ENCODE results near the gene KLK6.

The KLK6 gene

DNA sequence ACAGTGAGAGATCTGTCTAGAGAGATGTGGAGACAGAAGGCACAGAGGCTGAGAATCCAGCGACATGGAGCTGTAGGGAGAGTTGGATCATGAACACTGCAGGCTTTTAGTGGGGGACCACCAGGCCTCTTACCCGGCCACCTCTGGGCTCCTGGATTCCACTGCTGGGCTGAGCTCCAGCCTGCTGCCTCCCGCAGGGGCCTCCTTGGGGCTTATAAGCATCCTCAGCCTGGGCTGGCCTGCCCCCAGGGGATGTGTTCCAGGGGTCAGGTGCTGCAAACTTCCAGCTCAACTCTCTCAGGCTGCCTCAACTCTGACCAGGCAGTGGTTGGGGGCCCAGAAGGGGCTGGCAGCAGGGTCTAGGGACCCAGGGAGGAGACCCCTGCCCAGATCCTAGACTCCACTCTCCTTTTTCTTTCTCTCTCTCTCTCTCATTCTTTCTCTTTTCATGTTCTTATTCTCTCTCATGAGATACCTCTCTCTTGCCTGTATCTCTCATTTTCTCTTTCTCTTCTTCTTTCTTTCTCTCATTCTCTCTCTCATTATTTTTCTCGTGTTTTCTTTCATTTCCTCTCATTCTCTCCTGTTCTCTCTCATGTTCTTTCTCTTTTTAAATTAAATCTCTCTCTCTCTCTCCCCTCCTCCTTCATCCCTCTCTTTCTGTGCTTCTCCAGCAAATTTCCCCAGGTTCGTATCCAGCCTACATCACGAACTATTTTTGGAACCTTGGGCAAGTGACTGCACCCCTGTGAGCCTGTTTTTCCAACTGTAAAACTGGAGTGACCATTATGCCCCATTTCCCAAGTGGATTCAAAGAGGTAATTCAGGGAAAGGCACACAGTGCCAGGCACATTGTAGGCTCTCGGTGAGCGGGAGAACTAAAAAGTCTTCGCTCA is 57.9 kb downstream of the KLK6 start, which contains the start of gene KLK4:
Gene KLK4, minus strand, starts transcription at position 190 of the 896 bp plus-strand sequence. CDS start 657 bp downstream, outside the sequence.
- no peak within 1 kb of the TSS for H3K4me2 ChIP-seq (ENCODE audit: low read depth, low read length, poor library complexity, severe bottlenecking)
- no peaks in the 10 kb centered on the region for H3K27me3 ChIP-seq (ENCODE audit: low read length)
- H2AFZ ChIP-seq (ENCODE audit: low read depth, low read length, severe bottlenecking): no peak within 1 kb of the TSS

GRCh38 chr19:50910722-50911121 is 58.7 kb downstream of the KLK6 start:
- H3K4me3 ChIP-seq (ENCODE audit: insufficient read depth, low read length, poor library complexity, severe bottlenecking): no peak overlapping the region
- no peaks in the 10 kb centered on the region for H3F3A ChIP-seq (ENCODE audit: insufficient read depth)
- no peaks in the 10 kb centered on the region for H4K20me1 ChIP-seq (ENCODE audit: low read depth, low read length)
- H3K36me3 ChIP-seq (ENCODE audit: low read length): no peaks in the 10 kb centered on the region
- H3K9me3 ChIP-seq (ENCODE audit: insufficient read depth, low read length): no peaks in the 10 kb centered on the region
- no peaks in the 10 kb centered on the region for H3K27me3 ChIP-seq (ENCODE audit: low read length)
- no peak overlapping the region for H2AFZ ChIP-seq (ENCODE audit: low read depth, low read length, severe bottlenecking)
- H3K9ac ChIP-seq (ENCODE audit: low read length): no peak overlapping the region
- H3K9me2 ChIP-seq (replicated peaks; ENCODE audit: insufficient read depth, low read length): no peaks in the 10 kb centered on the region
- TF ChIP-seq EZH2phosphoT487 (conservative IDR thresholded peaks at IDR 0.05; ENCODE audit: low read length): no peak
- TF ChIP-seq, protein P1, sequence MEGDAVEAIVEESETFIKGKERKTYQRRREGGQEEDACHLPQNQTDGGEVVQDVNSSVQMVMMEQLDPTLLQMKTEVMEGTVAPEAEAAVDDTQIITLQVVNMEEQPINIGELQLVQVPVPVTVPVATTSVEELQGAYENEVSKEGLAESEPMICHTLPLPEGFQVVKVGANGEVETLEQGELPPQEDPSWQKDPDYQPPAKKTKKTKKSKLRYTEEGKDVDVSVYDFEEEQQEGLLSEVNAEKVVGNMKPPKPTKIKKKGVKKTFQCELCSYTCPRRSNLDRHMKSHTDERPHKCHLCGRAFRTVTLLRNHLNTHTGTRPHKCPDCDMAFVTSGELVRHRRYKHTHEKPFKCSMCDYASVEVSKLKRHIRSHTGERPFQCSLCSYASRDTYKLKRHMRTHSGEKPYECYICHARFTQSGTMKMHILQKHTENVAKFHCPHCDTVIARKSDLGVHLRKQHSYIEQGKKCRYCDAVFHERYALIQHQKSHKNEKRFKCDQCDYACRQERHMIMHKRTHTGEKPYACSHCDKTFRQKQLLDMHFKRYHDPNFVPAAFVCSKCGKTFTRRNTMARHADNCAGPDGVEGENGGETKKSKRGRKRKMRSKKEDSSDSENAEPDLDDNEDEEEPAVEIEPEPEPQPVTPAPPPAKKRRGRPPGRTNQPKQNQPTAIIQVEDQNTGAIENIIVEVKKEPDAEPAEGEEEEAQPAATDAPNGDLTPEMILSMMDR (IDR thresholded peaks at IDR 0.05; ENCODE audit: insufficient read depth, low read length, poor library complexity, severe bottlenecking): no peak
- H3K4me2 ChIP-seq (ENCODE audit: low read depth, low read length, poor library complexity, severe bottlenecking): no peak overlapping the region
- no peaks in the 10 kb centered on the region for H3K79me2 ChIP-seq (ENCODE audit: insufficient read depth, low read length)
- no peak overlapping the region for H3K27ac ChIP-seq (ENCODE audit: low read depth, low read length)

More for the DNA sequence above, 57.9 kb downstream of the KLK6 start, which contains the start of gene KLK4:
- H3K27ac ChIP-seq (ENCODE audit: low read depth, low read length): no peak within 1 kb of the TSS
- H3K9me3 ChIP-seq (ENCODE audit: insufficient read depth, low read length): no peaks in the 10 kb centered on the region
- no peaks in the 10 kb centered on the region for H3K9me2 ChIP-seq (replicated peaks; ENCODE audit: insufficient read depth, low read length)
- no peak within 1 kb of the TSS for H3K4me3 ChIP-seq (ENCODE audit: insufficient read depth, low read length, poor library complexity, severe bottlenecking)
- no peaks in the 10 kb centered on the region for H3F3A ChIP-seq (ENCODE audit: insufficient read depth)
- TF ChIP-seq, protein P1 (IDR thresholded peaks at IDR 0.05; ENCODE audit: insufficient read depth, low read length, poor library complexity, severe bottlenecking): no peak
- no peak for TF ChIP-seq EZH2phosphoT487 (conservative IDR thresholded peaks at IDR 0.05; ENCODE audit: low read length)
- H3K79me2 ChIP-seq (ENCODE audit: insufficient read depth, low read length): no peaks in the 10 kb centered on the region
- H4K20me1 ChIP-seq (ENCODE audit: low read depth, low read length): no peaks in the 10 kb centered on the region
- no peaks in the 10 kb centered on the region for H3K36me3 ChIP-seq (ENCODE audit: low read length)
- H3K9ac ChIP-seq (ENCODE audit: low read length): no peak within 1 kb of the TSS

GRCh38 chr19:50909240-50910070 is 59.9 kb downstream of the KLK6 start:
- H3K9me2 ChIP-seq (replicated peaks; ENCODE audit: insufficient read depth, low read length): no peaks in the 10 kb centered on the region
- TF ChIP-seq, protein P1 (IDR thresholded peaks at IDR 0.05; ENCODE audit: insufficient read depth, low read length, poor library complexity, severe bottlenecking): no peak
- TF ChIP-seq EZH2phosphoT487 (conservative IDR thresholded peaks at IDR 0.05; ENCODE audit: low read length): no peak
- H3K79me2 ChIP-seq (ENCODE audit: insufficient read depth, low read length): no peaks in the 10 kb centered on the region
- H3K4me2 ChIP-seq (ENCODE audit: low read depth, low read length, poor library complexity, severe bottlenecking): no peak overlapping the region
- H3F3A ChIP-seq (ENCODE audit: insufficient read depth): no peaks in the 10 kb centered on the region
- no peaks in the 10 kb centered on the region for H3K27me3 ChIP-seq (ENCODE audit: low read length)
- no peak overlapping the region for H2AFZ ChIP-seq (ENCODE audit: low read depth, low read length, severe bottlenecking)
- no peaks in the 10 kb centered on the region for H4K20me1 ChIP-seq (ENCODE audit: low read depth, low read length)
- no peaks in the 10 kb centered on the region for H3K36me3 ChIP-seq (ENCODE audit: low read length)
- H3K27ac ChIP-seq (ENCODE audit: low read depth, low read length): no peak overlapping the region
- no peak overlapping the region for H3K9ac ChIP-seq (ENCODE audit: low read length)
- H3K4me3 ChIP-seq (ENCODE audit: insufficient read depth, low read length, poor library complexity, severe bottlenecking): no peak overlapping the region
- no peaks in the 10 kb centered on the region for H3K9me3 ChIP-seq (ENCODE audit: insufficient read depth, low read length)
